HCT116 (cell line): Measurements from ENCODE around the gene VMP1. TPM values are rescaled to one million over a fixed set of nuclear protein-coding genes. Genes with fewer than 3 reads are reported as not detected.
A peak's percentile ranks its signal among the peaks of the same experiment; 100 is the strongest.

Experiments
- ATAC-seq: fragments of 200-7000 bp; cut with Tn5 transposase; 2 replicates; pipeline ENCODE4 v1.9.1; 2020; ENCODE audit warnings: mild to moderate bottlenecking, moderate library complexity
- BruUV-seq: library from RNA; stranded (reverse); fragments of 400-500 nt; replicated peaks from 2 replicates; lab custom pipeline; 2021; lab: Mats Ljungman, UMichigan
- CTCF ChIA-PET: fragments of 300-600 bp; sonication (Branson Sonifier 250); formaldehyde crosslinking; loops from one replicate; lab custom pipeline; 2021; ENCODE audit warnings: antibody characterized with exemption; lab: Charles Lee
- POLR2A ChIA-PET: fragments of 300-600, 350-600 bp; sonication (Branson Sonifier 250); formaldehyde crosslinking; loops from one replicate; lab custom pipeline; 2021; ENCODE audit warnings: antibody characterized with exemption; lab: Charles Lee
- RAD21 ChIA-PET, 2 experiments: fragments of 300-600 bp; sonication (Branson Sonifier 250); formaldehyde crosslinking; loops; one replicate each; lab custom pipeline; 2023; ENCODE audit warnings: low total read pairs in 2 of 2; ENCODE audit not compliant: uncharacterized antibody in 2 of 2, unreplicated experiment in 2 of 2, low non-redundant PET in 1 of 2; lab: Charles Lee
- DNase-seq: peaks from one replicate; pipeline ENCODE4 v3.0.0-alpha.2; 2010; ENCODE audit warnings: low read depth, low spot score
- H2AFZ ChIP-seq: fragments of 200-600 bp; shearing (Covaris generic), sonication (generic); 2 replicates; pipeline ENCODE4 v1.6.1; 2017; ENCODE audit warnings: low read depth, mixed run types, mixed read lengths, antibody characterized with exemption, low read length; ENCODE audit not compliant: poor library complexity, severe bottlenecking
- H3K27ac ChIP-seq: 2 replicates; pipeline ENCODE4 v1.5.1; 2012; ENCODE audit warnings: low read depth, low read length
- H3K27me3 ChIP-seq: fragments of 200-600 bp; sonication (generic); 2 replicates; pipeline ENCODE4 v1.6.1; 2016; ENCODE audit warnings: mixed run types, low read length, mixed read lengths; ENCODE audit not compliant: insufficient read depth
- H3K36me3 ChIP-seq, 2 experiments: fragments of 200-500 bp in 1 of 2; fragments of 200-600 bp in 1 of 2; sonication (Bioruptor generic) in 1 of 2; sonication (generic) in 1 of 2; 2 replicates each; pipeline versions ENCODE4 v1.5.1 to v1.6.1; 2014 to 2016; ENCODE audit warnings: low read length in 2 of 2, inconsistent platforms in 1 of 2, mixed read lengths in 1 of 2, mixed run types in 1 of 2; ENCODE audit not compliant: insufficient read depth in 2 of 2, control insufficient read depth in 1 of 2
- H3K4me1 ChIP-seq, 2 experiments: fragments of 200-600 bp in 1 of 2; sonication (generic) in 1 of 2; 2 replicates each; pipeline versions ENCODE4 v1.5.1 to v1.6.1; 2012 to 2017; ENCODE audit warnings: low read length in 2 of 2, inconsistent platforms in 1 of 2, mild to moderate bottlenecking in 1 of 2, mixed read lengths in 1 of 2, mixed run types in 1 of 2, moderate library complexity in 1 of 2; ENCODE audit not compliant: insufficient read depth in 2 of 2, control insufficient read depth in 1 of 2
- H3K4me2 ChIP-seq: fragments of 200-600 bp; sonication (generic); 2 replicates; pipeline ENCODE4 v1.6.1; 2017; ENCODE audit warnings: mixed run types, low read length, mixed read lengths
- H3K4me3 ChIP-seq, 2 experiments: fragments of 200-600 bp in 1 of 2; sonication (generic) in 1 of 2; replicated peaks in 1 of 2; 2 replicates each; pipeline ENCODE4 v1.5.1; 2011 to 2016; ENCODE audit warnings: low read length in 2 of 2, control low read depth in 1 of 2, low read depth in 1 of 2, mild to moderate bottlenecking in 1 of 2, mixed read lengths in 1 of 2, mixed run types in 1 of 2
- H3K79me2 ChIP-seq: fragments of 200-600 bp; sonication (generic); 2 replicates; pipeline ENCODE4 v1.6.1; 2017; ENCODE audit warnings: mild to moderate bottlenecking, mixed run types, low read length, moderate library complexity, mixed read lengths; ENCODE audit not compliant: insufficient read depth
- H3K9ac ChIP-seq: fragments of 200-600 bp; sonication (generic); 2 replicates; pipeline ENCODE4 v1.6.1; 2016; ENCODE audit warnings: low read length, mixed read lengths
- H3K9me2 ChIP-seq: fragments of 200-600 bp; sonication (generic), shearing (Covaris generic); 2 replicates; pipeline ENCODE4 v1.6.1; 2017; ENCODE audit warnings: mixed run types, mild to moderate bottlenecking, moderate library complexity; ENCODE audit not compliant: insufficient read depth
- H3K9me3 ChIP-seq, 2 experiments: fragments of 200-500 bp in 1 of 2; fragments of 200-600 bp in 1 of 2; sonication (Bioruptor generic) in 1 of 2; sonication (generic) in 1 of 2; 2 replicates each; pipeline ENCODE4 v1.6.1; 2014 to 2017; ENCODE audit warnings: low read length in 2 of 2, mixed read lengths in 2 of 2, inconsistent platforms in 1 of 2, low read depth in 1 of 2, mild to moderate bottlenecking in 1 of 2, mixed run types in 1 of 2, moderate library complexity in 1 of 2; ENCODE audit not compliant: control insufficient read depth in 1 of 2, insufficient read depth in 1 of 2
- H4K20me1 ChIP-seq: fragments of 200-600 bp; sonication (generic), shearing (Covaris generic); 2 replicates; pipeline ENCODE4 v1.6.1; 2017; ENCODE audit warnings: mixed run types, mild to moderate bottlenecking, moderate library complexity; ENCODE audit not compliant: insufficient read depth
- SP1 ChIP-seq: IDR thresholded peaks from 2 replicates; pipeline ENCODE4 v1.6.1; 2012; ENCODE audit warnings: low read depth
- YY1 ChIP-seq: IDR thresholded peaks from 2 replicates; pipeline ENCODE4 v1.6.1; 2011; ENCODE audit warnings: low read length, low read depth, moderate library complexity, mild to moderate bottlenecking; ENCODE audit not compliant: insufficient replicate concordance; ENCODE audit errors: extremely low read depth
- intact Hi-C: fragments of 100-400 bp; cut with micrococcal nuclease; formaldehyde crosslinking; loops from 2 replicates; pipeline ENCODE4 v1.10.0; 2022
- total RNA-seq: library from RNA; stranded (reverse); gene quantifications from one replicate; pipeline ENCODE4 v1.2.1, GENCODE V29; 2021; ENCODE audit not compliant: unreplicated experiment
- TF ChIP-seq, protein P1 (sequence below): IDR thresholded peaks from 2 replicates; pipeline ENCODE4 v1.6.1; 2012

Gene VMP1
- total RNA-seq, 1 experiment from 2014 or later, result 366 TPM

DNA sequence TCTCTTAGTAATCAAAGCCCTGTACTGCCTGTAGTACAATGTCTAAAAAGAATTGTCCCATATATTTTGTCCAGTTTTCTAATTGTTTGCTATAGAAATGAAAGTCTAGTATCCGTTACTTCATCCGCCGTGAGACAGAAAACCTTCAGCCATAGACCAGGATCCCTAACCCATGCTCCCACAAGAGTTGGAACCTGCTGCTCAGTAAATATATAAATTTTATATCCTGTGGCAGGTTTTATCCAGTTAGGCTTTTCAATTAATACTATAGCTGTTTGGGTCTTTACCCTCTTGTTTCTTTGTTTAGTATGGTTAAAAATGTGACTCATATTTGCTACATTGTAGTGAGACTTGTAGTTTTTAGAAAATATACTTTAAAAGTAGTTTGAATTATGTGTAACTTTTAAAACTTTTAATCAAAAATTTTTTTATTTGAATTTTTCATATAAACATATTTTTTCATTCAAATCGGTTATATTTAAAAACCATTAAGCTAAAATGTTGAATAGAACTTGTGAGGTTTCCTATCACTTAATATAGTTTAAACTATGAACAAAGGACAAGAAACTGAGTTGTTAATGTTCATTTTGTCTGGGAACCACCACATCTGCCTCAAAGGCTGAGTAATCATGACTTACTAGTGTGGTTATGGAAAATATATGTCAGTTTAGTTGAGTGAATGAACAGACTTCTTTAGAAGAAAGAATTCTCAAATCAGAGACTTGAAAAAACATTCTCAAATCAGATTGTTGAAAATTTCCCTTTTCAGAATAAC, 54.8 kb downstream of the VMP1 start (continued):
- TF ChIP-seq, protein P1, sequence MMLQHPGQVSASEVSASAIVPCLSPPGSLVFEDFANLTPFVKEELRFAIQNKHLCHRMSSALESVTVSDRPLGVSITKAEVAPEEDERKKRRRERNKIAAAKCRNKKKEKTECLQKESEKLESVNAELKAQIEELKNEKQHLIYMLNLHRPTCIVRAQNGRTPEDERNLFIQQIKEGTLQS, result no peak

DNA sequence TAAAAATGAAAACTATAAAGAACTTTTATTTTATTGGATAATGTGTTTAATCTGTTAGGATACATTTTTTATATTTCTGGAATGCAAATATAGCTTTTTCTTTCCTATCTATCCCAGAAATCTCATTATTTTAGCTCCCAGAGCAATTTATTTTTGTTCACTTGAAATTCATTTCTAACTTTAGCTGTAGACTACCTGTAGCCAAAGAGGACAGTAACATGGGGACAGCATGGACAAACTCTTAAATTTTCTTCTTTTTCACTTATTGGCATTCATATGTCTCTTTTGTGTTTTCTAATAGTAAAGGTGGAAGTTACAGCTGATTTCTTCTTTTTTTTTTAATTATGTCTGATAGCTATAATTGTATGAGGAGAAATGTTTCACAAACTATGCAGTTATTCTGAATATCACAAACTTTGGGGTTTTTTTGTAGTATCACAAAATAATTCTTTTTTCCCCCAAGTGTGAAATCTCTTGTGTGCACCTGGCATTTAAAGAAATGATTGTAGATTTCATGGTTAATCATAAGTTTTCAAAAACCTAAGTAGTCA, 55.4 kb downstream of the VMP1 start:
- no peaks in the 10 kb centered on the region for H4K20me1 ChIP-seq
- H3K4me3 ChIP-seq, result peak overlapping the region in 1 of 2 experiments; percentile 2; a peak in 1 of 4 replicates
- ChIA-PET POLR2A (interaction anchor here (0.7 to 9.8 kb wide), 6 partner anchors 10 to 78 kb away, joined by 3 to 132 read pairs (median 4); no protein-coding TSS in a partner anchor), CTCF (interaction anchor here (3.5 kb wide), 1 partner anchor 10 kb away, joined by 14 read pairs; no protein-coding TSS in a partner anchor)
- H3K9ac ChIP-seq, result peak overlapping the region; percentile 66
- peak overlapping the region; percentile 60 for H3K4me2 ChIP-seq
- TSS peak; percentile 32 for BruUV-seq
- no peaks in the 10 kb centered on the region for H3K9me2 ChIP-seq
- H2AFZ ChIP-seq, result no peak overlapping the region
- ATAC-seq, result no peak
- H3K27ac ChIP-seq, result peak overlapping the region; percentile 84
- H3K36me3 ChIP-seq, result peaks cover 0 to 37% of the 10 kb centered on the region in 2 experiments; a peak in 2 of 4 replicates
- H3K4me1 ChIP-seq, result peaks cover 54 to 70% of the 10 kb centered on the region in 2 experiments
- H3K79me2 ChIP-seq, result peaks cover 42% of the 10 kb centered on the region
- H3K27me3 ChIP-seq, result no peaks in the 10 kb centered on the region
- no peaks in the 10 kb centered on the region; a peak in 1 of 4 replicates for H3K9me3 ChIP-seq
- no peak for TF ChIP-seq YY1
- no peak for TF ChIP-seq SP1
- TF ChIP-seq, all 23 proteins: peak for 0
- DNase-seq, result no peak
- intact Hi-C loops, result no loop called here
- RAD21 ChIA-PET, result interaction anchor here in 1 of 2 experiments (0.6 kb wide), 2 partner anchors 75 to 82 kb away, joined by 3 to 5 read pairs; no protein-coding TSS in a partner anchor
